Bronchial epithelial cell (primary cell): Measurements from ENCODE around the gene TP53RK. TPM values are rescaled to one million over a fixed set of nuclear protein-coding genes. Genes with fewer than 3 reads are reported as not detected.

Experiments
- DNase-seq: peaks from one replicate; pipeline ENCODE4 v3.0.0-alpha.2; 2010; ENCODE audit warnings: low read depth
- FAIRE-seq: peaks from 2 replicates; lab custom pipeline; 2011; peaks lifted over from hg19 to GRCh38; lab: Jason Lieb, UNC
- H3K27me3 ChIP-seq: 2 replicates; pipeline ENCODE4 v1.5.1; 2011; ENCODE audit warnings: low read length; ENCODE audit not compliant: control insufficient read depth, insufficient read depth
- H3K36me3 ChIP-seq: 2 replicates; pipeline ENCODE4 v1.5.1; 2011; ENCODE audit warnings: low read length; ENCODE audit not compliant: control insufficient read depth, insufficient read depth
- H3K4me3 ChIP-seq: 2 replicates; pipeline ENCODE4 v1.5.1; 2011; ENCODE audit warnings: mild to moderate bottlenecking, low read depth, low read length, control low read depth
- total RNA-seq: library from RNA; depleted of rRNA; stranded (reverse); fragments of >200 nt; gene quantifications from 2 replicates; pipeline ENCODE4 v1.2.1, GENCODE V29; 2014
- TF ChIP-seq, protein P1 (sequence below): IDR thresholded peaks from 2 replicates; pipeline ENCODE4 v1.5.1; 2011; ENCODE audit warnings: mild to moderate bottlenecking, moderate library complexity, low read length, control low read depth, inconsistent platforms; ENCODE audit not compliant: insufficient read depth, severe bottlenecking

TP53RK gene
- total RNA-seq, 1 donor from 2014 or later, result 19.0 TPM

DNA sequence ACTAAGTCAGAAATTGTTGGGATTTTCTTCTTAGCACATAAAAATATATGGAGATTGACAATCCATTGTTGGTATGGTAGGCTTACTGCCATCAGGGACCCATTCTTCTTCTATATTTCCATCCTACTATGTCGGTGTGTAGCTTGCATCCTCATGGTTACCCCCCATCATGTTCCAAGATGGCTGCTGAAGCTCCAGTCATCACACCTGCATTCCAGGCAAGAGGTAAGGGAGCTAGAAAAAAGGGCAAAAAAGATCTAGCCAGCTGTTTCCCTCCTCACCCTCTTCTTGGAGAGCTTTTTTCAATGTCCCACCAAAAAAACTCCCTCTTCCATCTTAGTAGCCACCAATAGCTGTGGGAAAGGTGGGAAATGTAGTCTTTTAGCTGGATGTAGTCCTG lies 33.8 kb upstream of the TP53RK start:
- Histone ChIP-seq H3K4me3 (no peak overlapping the region), H3K27me3 (no peaks in the 10 kb centered on the region), H3K36me3 (no peaks in the 10 kb centered on the region)
- TF ChIP-seq, protein P1, sequence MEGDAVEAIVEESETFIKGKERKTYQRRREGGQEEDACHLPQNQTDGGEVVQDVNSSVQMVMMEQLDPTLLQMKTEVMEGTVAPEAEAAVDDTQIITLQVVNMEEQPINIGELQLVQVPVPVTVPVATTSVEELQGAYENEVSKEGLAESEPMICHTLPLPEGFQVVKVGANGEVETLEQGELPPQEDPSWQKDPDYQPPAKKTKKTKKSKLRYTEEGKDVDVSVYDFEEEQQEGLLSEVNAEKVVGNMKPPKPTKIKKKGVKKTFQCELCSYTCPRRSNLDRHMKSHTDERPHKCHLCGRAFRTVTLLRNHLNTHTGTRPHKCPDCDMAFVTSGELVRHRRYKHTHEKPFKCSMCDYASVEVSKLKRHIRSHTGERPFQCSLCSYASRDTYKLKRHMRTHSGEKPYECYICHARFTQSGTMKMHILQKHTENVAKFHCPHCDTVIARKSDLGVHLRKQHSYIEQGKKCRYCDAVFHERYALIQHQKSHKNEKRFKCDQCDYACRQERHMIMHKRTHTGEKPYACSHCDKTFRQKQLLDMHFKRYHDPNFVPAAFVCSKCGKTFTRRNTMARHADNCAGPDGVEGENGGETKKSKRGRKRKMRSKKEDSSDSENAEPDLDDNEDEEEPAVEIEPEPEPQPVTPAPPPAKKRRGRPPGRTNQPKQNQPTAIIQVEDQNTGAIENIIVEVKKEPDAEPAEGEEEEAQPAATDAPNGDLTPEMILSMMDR, result no peak
- DNase-seq (no peak), FAIRE-seq (no peak)

DNA sequence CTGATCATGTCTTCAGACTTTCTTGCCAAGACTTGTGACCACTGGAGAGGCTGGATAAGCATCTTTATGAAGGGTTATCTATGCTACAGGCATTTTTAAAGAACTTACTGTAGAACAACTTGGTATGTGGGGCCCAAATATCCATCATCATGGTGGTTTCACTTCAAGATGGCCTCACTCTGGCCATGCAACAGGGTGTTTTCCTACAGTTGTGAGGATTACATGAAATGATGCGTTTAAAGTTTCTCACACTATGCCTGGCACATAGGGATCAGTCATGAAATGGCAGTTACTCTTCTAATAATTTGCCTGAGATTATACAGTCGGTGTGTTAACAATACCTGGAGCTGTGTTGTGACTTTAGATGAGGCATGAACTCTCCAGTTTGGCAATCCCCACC lies 33.2 kb upstream of the TP53RK start:
- TF ChIP-seq, protein P1, result no peak
- no peak overlapping the region for H3K4me3 ChIP-seq
- H3K36me3 ChIP-seq, result no peaks in the 10 kb centered on the region
- DNase-seq (no peak), FAIRE-seq (no peak)
- no peaks in the 10 kb centered on the region for H3K27me3 ChIP-seq

DNA sequence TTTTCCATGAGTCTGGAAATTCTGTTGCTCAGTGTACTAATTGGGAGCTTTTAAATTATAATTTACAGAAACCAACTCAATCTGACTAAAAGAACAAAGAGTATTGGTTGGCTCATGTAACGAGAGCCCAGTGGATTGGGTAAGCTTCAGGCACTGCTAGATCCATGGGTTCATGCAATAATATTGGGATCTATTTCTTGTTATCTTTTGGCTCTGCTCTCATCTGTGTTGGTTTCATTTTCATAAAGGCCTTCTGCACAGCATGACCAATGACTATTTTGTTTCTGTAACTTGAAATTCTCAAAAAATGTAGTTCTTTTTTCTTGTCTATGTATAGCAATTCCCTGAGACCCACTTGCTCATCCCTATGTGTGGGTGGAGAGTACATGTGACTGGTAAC lies 32.2 kb upstream of the TP53RK start:
- no peaks in the 10 kb centered on the region for H3K36me3 ChIP-seq
- DNase-seq (no peak), FAIRE-seq (no peak)
- TF ChIP-seq, protein P1, result no peak
- H3K4me3 ChIP-seq, result no peak overlapping the region
- H3K27me3 ChIP-seq, result no peaks in the 10 kb centered on the region

DNA sequence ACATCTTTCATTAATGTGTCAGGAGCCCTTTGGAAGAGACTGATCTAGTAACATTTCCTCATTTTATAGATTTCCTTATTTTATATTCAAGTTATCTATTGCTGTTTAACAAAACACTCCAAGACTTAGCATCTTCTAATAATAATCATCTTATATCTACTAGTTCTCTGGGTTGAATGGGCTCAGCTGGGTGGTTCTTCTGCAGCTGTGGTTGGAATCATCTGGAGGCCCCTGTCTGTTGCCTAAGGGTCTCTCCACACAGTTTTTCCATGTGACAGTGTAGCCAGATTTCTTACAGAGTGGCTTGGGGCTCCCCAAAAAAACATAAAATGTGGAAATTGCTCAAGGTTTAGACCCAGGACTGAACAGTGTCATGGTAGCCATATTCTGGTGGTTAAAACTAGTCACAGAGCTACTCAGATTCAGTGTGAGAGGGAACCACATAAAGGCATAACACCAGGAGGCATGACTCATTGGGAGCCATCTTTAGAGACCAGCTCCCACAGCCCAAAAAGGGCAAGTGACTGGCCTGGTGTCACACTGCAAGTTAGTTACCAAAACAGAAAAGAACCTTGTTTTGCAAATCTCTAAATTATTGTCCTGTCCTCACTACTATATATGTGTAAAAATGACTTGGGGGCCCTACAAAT lies 31.7 kb upstream of the TP53RK start:
- TF ChIP-seq, protein P1, result no peak
- FAIRE-seq (no peak), DNase-seq (no peak)
- Histone ChIP-seq H3K36me3 (no peaks in the 10 kb centered on the region), H3K27me3 (no peaks in the 10 kb centered on the region), H3K4me3 (no peak overlapping the region)

DNA sequence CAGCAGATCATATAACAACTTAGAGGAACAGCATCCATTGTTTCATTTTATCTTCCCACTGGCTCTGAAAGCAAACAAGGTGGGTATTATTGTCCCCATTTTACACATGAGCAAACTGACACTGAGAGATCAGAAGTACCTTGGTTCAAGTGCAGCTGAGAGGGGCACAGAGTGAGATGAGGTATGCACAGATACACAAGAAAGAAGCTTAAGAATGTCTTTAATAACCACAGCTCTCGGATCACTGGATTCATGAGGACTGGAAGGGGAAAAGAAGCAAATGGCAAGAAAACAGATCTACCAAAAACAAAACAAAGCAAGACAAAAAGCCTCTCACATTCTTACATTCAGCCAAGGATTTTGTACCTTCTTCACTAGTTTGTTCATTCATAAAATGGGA lies 30.8 kb upstream of the TP53RK start:
- FAIRE-seq (no peak), DNase-seq (no peak)
- TF ChIP-seq, protein P1, result no peak
- Histone ChIP-seq H3K36me3 (no peaks in the 10 kb centered on the region), H3K4me3 (no peak overlapping the region), H3K27me3 (no peaks in the 10 kb centered on the region)

DNA sequence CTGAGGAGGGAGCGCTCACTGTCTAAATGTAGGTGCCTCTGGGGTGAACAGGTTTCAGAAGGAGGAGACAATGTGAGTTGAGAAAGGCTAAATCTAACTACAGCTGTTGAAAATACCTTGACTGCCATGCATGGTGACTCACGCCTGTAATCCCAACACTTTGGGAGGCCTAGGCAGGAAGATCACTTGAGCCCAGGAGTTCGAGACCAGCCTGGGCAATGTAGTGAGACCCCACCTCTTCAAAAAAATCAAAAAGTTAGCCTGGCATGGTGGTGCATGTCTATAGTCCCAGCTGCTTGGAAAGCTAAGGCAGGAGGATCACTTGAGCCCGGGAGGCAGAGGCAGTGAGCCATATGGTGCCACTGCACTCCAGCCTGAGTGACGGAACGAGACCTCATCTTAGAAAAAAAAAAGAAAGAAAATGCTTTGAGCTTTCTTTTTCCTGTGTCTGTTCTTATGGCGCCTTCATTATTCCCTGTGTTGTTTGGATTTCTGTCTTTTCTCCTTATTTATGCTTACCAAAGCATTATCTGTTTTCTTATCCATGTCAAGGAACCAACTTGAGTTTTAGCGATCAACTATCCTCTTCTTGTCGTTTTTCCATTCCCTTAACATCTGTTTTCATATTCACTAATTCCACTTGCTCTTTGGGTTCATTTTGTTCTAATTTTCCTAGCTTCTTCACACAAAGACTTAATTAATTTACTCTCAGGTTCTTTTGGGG lies 28.7 kb upstream of the TP53RK start:
- no peak for FAIRE-seq
- Histone ChIP-seq H3K27me3 (no peaks in the 10 kb centered on the region), H3K36me3 (no peaks in the 10 kb centered on the region), H3K4me3 (no peak overlapping the region)
- TF ChIP-seq, protein P1, result no peak
- DNase-seq, result no peak
